H1 (cell line): ENCODE results near the gene SOWAHC. TPM values are rescaled to one million over a fixed set of nuclear protein-coding genes. Genes with fewer than 3 reads are reported as not detected.

Experiments used
- BCL11A ChIP-seq, 2 experiments: IDR thresholded peaks; one replicate each; pipeline ENCODE4 v1.6.1; 2011; ENCODE audit warnings: low read depth in 2 of 2, low read length in 2 of 2, mild to moderate bottlenecking in 2 of 2
- CHD7 ChIP-seq: fragments of 300-600 bp; sonication (generic); IDR thresholded peaks from 2 replicates; pipeline ENCODE4 v1.7.1; 2012; ENCODE audit warnings: low read length, moderate library complexity, mild to moderate bottlenecking, inconsistent platforms; ENCODE audit not compliant: insufficient replicate concordance
- HDAC6 ChIP-seq: IDR thresholded peaks from one replicate; pipeline ENCODE4 v1.7.1; 2012; ENCODE audit warnings: low read depth, mild to moderate bottlenecking, inconsistent platforms, low read length, moderate library complexity
- KDM4A ChIP-seq: IDR thresholded peaks from one replicate; pipeline ENCODE4 v1.7.1; 2012; ENCODE audit warnings: low read depth, mild to moderate bottlenecking, moderate library complexity, low read length, inconsistent platforms; ENCODE audit not compliant: severe bottlenecking
- SAP30 ChIP-seq: fragments of 300-600 bp; sonication (generic); IDR thresholded peaks from 2 replicates; pipeline ENCODE4 v1.7.1; 2012; ENCODE audit warnings: low read length, moderate library complexity, mild to moderate bottlenecking, inconsistent platforms; ENCODE audit not compliant: insufficient read depth, insufficient replicate concordance
- TAF1 ChIP-seq: IDR thresholded peaks from 2 replicates; pipeline ENCODE4 v1.6.1; 2011; ENCODE audit warnings: mild to moderate bottlenecking, low read depth, low read length
- ZNF274 ChIP-seq: IDR thresholded peaks from 2 replicates; pipeline ENCODE4 v1.7.0; 2012; ENCODE audit warnings: low read length, borderline replicate concordance; ENCODE audit errors: extremely low read depth
- polyA plus RNA-seq, 7 experiments: library from polyadenylated mRNA; depleted of rRNA in 3 of 7; stranded (reverse) in 5 of 7; unstranded in 2 of 7; fragments of >200 nt in 5 of 7; fragments of 200-250 nt in 2 of 7; gene quantifications; 1 replicate in 5 of 7; 2 replicates in 1 of 7; 4 replicates in 1 of 7; pipeline versions ENCODE4 v1.2.1 to v1.2.3, GENCODE V29; 2011 to 2013; ENCODE audit warnings: missing spikeins in 2 of 7, mixed read lengths in 2 of 7
- total RNA-seq: library from RNA; stranded (reverse); fragmentation: NEBNext Ultra II Directional; extraction: Animal tissue kit (Norgen Biotek cat#: 25700); gene quantifications from 2 replicates; pipeline ENCODE4 v1.2.1, GENCODE V29; 2021
- TF ChIP-seq, protein P1 (sequence below): IDR thresholded peaks from 2 replicates; pipeline ENCODE4 v1.6.1; 2011; ENCODE audit warnings: low read depth, mild to moderate bottlenecking, low read length; ENCODE audit not compliant: insufficient read depth
- TF ChIP-seq, protein P2 (sequence below): IDR thresholded peaks from 2 replicates; pipeline ENCODE4 v1.6.1; 2011; ENCODE audit warnings: low read length, improper control_type of control experiment

SOWAHC gene
- total and polyA plus RNA-seq, 2 of the 8 experiments (the other 6 are each of a cell fraction or from before 2014, with no cell fraction given), result 3.1 to 17.8 TPM

DNA sequence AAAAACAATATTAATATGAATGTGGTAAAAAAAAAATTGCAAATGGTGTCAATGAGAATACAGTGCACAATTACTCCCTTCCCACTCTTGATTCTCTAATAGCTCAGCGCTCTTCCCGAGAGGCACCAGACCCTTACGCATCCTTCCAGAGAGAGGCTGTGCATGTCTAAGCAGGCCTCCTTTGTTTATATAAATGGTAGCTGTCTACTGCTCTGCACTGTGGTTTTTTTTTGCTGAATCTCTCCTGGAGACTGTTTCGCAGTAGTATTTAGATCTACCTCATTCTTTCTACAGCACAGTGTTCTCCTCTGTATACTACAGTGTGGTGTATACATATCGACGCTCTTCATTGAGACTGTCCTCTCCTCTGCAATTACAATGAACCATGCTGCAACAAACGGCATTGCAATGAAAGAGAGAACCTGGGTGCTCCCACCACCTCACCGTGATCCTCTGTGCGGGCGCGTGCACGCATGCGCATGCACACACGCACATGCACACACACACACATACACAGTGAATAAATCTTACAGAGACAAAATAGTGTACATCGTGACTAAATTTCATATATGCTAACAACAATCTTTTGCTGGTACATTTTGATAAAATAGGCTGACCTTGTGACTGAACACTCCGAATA is 19.8 kb upstream of the SOWAHC start (continued):
- TF ChIP-seq CHD7 (no peak), ZNF274 (no peak), SAP30 (no peak), KDM4A (no peak), TAF1 (no peak), BCL11A (IDR thresholded peaks at IDR 0.05; ENCODE audit: low read depth in 2 of 2, low read length in 2 of 2) (no peak), HDAC6 (no peak)
- TF ChIP-seq, protein P1, sequence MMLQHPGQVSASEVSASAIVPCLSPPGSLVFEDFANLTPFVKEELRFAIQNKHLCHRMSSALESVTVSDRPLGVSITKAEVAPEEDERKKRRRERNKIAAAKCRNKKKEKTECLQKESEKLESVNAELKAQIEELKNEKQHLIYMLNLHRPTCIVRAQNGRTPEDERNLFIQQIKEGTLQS, result no peak
- TF ChIP-seq, protein P2, sequence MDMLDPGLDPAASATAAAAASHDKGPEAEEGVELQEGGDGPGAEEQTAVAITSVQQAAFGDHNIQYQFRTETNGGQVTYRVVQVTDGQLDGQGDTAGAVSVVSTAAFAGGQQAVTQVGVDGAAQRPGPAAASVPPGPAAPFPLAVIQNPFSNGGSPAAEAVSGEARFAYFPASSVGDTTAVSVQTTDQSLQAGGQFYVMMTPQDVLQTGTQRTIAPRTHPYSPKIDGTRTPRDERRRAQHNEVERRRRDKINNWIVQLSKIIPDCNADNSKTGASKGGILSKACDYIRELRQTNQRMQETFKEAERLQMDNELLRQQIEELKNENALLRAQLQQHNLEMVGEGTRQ, result no peak
